ENCODE measurements around the gene TIAM2.
"Not testable (repeated sequence)": the region's sequence is repeated elsewhere in the genome, so short reads cannot be mapped to it uniquely, and the experiment has no call there.

Gene TIAM2

DNA sequence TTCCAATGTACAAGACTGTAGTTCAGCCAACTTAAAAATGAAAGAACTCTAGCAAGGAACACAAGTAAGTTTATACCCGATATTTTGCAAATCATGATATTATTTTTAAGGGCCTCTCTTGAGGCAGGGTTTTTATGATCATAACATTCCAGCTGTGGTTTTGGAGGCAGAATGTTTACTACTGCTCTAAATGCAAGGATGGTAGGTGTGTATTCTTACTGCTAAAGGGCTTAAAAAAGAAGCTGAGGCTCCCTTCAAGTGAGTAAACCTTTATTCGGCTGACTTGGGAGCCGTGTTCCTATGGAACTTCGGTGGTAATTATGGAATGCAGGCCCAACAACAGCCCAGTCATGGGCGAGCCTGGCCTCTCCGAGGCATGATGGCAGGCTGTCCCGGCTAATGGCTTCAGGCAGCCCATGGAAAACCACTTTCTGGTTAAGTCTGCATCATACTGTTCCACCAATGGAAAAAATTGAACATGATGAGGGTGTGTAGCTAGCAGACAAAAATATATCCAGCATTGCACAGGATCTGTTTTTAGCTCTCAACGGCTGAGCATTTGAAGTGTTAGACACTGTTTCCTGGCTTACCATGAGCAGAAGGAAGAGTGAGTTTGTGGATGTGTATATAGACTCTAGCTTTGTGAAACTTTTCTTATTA is 111.5 kb downstream of the TIAM2 start:
- DNase-seq = no peak

DNA sequence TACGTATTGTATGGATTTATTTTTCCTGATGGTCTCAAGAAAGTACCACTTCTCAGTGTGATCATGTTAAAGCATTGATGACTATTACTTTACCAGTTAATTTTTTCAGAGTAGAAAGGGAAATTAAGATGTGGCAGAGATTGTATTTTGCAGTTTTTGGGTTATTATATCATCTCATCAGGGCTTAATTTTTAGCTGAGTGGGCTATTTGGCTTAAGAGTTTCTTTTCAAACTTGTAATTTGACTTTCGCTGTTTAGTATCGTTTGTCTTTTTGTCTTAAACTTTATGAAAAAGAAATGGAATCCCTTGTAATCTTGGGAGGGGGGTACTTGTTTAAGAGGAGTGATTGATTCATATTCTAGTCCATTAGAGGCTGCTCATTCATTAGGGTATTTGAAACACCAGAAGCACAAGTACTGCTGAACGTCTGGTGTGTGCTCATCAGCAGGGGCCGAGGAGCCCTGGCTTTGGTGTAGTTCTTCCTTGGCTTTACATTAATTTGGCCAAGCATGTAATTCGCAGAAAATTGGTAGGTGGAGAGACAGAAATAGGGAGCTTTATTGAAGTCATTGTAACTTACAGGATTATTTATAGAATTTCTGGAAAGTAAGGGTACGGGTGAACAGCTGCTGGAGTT is 112.4 kb downstream of the TIAM2 start:
- DNase-seq = no peak

DNA sequence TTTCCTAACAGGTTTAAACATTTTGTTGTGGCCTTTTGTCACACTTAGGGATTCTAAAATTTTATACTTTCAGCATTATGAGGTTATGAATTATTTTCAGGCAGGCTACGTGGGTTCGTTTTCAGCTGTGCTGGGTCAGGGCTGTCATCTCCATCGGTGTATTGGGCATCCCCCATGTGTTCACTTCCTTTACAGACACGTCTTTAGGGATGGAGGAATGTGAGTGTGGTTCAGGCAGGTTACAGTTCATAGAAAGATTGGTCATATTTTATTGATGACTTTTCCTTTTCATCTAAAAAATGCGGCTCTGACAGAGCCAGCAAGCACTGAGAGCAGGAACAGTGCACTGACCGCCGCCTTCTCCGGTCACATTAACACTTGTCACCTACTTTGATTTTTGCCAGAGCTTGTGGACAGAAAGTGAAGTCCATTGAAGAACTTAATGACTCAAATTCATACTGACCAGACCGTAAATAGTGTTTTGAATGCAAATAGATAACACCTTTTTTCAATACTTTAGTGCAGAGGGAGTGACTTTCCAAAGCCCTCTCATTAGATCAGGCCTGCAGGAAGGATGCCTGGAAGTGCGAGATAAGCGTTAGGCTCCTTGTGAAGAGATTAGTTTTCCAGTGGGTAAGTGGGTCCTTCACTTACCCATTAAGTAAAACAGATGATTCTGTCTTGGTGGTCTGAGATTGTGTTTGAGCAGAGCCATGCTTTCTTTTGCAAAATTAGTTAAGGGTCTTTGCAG is 113.1 kb downstream of the TIAM2 start:
- DNase-seq = no peak

DNA sequence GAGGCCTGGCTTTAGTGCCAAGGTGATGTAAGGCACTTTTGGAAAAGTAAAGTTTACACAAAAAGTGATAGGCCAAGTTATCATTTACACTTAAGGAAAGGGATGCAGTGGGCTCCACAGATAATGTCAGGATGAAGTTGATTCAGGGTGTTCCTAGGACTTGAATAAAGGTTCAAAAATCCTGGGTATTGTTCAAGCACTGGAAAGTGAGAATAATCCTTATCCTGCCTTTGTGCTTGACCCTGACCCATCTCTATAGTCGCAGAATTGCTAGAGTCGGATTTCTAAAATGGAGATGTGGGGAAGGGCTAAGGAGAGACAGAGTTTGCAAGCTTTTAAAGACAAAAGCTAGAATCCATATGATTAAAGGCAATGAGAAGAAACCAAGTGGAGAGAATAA is 115.6 kb downstream of the TIAM2 start:
- DNase-seq = no peak

DNA sequence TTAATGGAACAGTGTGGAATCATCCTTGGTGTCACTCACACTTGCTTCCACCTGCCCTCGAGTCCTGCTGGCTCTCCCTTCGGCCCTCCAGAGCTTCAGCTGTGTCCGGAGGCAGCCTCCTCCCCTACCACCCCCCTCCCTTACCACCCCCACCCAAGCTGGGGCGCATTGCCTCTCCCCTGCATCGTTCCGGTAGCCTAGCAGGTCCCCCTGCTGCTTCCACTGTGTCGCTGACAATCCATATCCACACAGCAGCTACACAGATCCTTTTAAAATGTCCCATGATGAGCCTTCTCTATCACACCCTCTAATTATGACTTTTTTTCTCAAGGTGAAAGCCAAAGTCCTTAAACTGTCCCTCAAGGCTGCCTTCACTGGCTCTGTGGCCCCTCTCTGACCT is 117.6 kb downstream of the TIAM2 start:
- DNase-seq = no peak

DNA sequence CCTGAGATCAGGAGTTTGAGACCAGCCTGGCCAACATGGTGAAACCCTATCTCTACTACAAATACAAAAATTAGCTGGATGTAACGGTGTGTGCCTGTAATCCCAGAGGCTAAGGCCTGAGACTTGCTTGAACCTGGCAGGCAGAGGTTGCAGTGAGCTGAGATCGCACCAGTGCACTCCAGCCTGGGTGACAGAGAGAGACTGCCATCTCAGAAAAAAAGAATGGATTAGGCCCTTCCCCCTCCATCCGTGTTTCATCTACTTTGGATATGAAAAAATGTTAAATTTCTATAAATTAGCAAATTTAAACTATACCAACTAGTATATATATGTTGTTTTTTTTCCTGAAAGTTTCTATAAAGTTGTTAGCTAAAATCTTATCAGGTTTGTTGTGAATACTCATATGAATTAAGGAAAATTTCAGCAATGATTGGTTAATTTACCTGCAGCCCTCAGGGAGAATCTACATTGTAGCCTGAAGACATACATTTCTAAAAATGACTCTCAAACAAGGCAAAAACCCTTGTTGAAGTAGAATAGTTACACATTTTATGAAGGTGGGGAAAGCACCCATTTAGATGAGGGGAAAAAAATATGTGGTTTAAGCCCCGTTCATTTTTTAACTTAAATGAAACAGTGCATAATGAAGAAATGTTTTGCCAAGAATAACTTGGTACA is 120.9 kb downstream of the TIAM2 start:
- DNase-seq = no peak

DNA sequence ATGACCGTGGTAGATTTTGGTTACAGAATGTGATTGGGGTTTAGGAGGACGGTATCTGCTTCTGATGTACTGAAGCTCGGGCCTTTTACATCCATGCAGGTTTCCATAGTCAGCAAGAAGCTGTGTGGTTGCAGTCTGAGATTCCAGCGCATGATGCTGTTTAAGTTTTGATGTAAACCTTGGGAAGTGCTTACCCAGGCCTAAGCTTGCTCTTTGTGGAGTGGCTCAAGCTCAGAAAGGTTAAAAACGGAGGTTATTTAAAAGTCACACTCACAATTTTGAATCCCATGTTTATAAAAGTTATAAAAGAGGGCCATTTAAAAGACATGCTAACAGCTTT is 121.4 kb downstream of the TIAM2 start:
- DNase-seq = no peak

DNA sequence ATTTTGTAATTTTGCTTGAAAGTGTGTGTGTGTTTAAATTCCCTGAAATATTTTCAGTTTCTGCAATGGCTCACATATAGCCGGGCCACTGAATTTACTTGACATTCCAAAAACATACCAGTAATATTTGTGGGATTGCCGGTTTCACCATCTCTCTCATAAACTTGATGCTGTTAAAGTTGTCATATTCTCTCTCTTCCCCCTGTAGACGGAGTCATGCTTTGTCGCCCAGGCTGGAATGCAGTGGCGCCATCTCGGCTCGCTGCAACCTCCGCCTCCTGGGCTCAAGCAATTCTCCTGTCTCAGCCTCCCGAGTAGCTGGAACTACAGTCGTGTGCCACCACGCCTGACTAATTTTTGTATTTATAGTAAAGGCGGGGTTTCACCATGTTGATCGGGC is 122.1 kb downstream of the TIAM2 start:
- peak; percentile 46 for DNase-seq

DNA sequence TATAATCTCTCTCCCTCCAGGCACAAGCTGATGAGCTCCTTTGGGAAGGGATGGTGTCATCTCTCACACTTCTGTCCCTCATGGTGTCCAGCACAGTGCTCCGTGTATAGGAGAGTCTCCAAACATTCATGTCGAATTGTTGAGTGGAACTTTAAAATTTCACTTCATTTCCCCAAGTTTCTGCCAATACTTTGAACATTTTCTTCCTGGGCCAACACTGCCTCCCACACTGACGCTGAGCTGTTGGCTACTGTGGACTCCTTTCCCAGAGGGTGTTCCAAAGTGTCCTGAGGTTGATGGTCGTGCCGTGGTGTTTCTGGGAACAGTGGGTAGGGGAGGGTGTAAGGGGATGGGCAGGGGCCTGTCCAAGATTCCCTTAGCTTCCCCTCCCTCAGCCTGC is 122.7 kb downstream of the TIAM2 start:
- DNase-seq = no peak

DNA sequence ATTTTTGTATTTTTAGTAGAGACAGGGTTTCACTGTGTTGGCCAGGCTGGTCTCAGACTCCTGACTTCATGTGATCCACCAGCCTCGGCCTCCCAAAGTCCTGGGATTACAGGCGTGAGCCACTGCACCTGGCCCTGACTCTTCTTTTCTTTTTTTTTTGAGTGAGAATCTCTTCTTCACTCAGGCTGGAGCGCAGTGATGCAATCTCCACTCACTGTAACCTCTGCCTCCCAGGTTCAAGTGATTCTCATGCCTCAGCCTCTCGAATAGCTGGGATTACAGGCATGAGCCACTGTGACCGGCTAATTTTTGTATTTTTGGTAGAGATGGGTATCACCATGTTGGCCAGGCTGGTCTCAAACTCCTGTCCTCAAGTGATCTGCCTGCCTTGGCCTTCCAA is 124.1 kb downstream of the TIAM2 start:
- not testable (repeated sequence) for DNase-seq

DNA sequence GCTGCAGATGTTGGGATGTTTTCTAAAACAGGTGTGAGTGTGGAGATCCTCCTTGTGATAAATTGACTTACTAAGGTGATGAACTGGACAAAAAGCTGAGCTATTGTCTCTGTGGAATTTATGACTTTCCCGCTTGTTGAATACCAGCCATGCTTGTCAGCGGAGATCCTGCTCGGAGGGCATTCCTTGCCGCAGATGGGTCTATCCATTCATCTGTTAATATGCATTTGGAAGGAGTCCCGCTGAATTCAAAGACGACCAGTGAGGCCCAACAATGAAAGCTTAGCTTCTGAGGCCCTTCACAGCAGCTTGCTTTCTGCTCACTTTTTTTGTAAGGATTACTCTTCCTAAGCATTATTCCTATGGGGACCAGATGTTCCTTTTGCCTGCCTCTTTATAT is 124.9 kb downstream of the TIAM2 start:
- DNase-seq = no peak

DNA sequence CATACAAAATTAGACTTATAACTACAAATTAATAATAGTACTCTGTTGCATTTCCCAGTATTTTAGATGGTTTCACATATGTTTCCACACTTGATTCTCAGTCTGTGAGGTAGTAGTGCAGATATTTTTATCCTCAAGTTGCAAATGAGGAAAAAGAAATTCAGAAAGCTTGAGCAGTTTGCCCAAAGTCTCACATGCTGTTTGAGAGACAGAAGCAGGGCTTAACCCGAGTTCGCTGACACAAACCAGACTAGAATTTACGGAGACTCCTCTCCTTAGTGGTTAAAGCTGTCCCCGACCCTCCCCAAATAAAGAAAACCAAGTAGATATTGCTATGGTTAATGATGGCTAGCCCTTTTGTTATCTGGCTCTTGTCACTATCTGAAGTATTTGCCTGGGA is 126.2 kb downstream of the TIAM2 start:
- no peak for DNase-seq

DNA sequence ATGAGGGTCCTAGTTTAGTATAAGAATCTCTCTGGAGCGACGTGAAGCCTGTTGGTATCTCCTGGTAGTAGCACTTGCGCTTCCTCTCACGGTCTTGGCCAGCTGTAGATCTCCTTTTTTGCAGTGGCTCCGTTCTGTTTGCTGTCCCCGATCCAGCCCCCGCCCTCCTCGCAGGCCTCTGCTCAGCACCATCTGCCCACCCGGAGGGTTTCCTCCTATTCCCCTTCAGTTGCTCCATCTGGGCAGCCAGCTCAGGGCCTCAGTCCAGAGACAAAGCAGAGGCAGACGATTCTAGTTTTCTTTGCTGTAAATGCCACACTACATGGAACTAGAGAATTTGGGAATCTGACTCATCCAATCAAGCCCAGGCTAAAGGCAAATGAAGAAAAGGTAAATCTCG is 126.6 kb downstream of the TIAM2 start:
- no peak for DNase-seq

DNA sequence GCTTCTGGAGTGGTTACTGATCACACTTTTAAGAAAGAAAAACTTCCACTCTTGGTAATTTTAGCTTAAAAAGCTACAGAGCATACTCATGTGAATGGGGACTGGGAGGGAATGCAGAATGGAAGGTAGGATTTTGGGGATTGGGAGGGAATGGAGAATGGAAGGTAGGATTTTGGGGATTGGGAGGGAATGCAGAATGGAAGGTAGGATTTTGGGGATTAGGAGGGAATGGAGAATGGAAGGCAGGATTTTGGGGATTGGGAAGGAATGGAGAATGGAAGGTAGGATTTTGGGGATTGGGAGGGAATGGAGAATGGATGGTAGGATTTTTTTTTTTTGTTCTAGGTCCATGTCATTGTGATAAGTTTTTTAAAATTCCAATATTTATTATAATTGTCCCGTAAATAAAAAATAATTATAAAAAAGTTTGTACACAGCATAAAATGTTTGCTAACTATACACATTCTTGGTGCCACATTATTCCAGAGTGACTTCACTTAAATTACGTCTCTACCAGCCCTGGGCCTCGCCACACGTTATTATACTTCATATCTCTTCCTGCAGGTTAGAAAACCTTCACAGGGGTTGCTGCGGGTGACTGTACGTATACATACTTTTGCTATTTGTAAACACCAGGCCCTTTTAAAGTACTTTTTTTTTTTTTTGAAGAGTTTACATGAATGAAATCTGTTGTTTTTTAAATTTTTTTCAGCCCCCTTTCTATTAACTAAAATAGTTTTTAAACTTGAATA is 127.3 kb downstream of the TIAM2 start:
- DNase-seq = no peak

DNA sequence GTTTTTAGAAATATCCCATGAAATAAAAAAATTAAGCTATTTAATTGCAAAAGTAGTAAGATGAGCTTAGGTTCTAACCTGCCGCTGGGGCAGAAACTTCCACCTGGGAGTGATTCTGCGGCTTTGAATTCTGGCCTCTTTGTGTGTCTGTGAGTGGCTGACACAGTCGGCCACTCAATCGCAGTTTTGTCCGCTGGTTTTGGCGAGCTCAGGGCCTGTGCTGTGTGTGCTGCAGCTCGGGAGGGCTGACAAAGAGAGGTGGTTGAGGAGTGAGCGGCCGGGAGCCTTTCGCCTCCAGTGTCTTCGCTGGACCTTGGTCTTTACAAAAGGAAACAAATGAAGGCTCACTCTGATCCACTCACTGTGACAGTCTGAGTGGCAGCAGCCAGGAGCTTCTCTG is 128.4 kb downstream of the TIAM2 start:
- no peak for DNase-seq

DNA sequence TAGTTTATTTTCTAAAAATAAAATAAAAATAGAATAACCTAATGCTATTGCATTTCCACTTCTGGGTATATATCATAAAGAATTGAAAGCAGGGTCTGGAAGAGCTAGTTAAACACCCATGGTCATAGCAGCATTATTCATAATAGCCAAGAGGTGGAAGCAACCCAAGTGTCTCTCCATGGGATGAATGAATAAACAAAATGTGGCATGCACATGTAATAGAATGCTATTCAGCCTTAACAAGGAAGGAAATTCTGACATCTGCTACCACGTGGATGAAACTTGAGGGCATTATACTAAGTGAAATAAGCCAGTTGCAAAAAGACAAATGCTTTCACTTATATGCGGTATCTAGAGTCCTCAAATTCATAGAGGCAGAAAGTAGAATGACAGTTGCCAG is 130.8 kb downstream of the TIAM2 start:
- no peak for DNase-seq

DNA sequence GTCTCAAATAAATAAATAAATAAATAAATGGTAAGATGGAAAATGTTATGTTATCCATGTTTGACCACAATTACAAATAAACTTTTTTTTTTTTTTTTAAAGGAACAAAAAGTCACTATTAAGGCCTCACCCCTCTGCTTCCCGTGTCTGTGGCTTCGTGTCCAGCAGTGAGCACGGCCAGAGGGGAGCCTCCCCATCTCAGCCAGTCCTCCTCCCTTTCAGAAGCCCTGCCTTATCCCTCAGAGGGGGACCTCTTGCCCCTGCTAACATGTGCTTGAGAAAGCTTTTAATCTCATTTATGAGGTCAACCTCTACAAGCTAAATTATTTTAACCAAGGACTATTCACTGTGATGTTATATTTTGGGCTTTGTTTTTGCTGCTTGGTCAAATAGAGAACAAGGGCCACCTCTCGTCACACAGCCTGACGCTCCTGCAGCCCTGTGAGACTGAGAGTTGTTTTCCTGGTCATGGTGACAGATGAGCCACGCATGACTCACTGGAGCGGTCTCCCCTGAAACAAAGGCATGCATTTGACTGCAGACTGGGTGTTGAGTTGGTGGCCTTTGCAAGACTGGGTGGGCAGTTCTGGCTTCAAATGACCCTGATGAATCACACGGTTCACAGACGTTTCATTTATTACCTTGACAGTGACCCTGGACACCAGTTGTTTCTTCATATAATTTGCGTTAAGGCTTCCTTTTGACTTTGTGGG is 131.8 kb downstream of the TIAM2 start:
- peak; percentile 44 for DNase-seq

DNA sequence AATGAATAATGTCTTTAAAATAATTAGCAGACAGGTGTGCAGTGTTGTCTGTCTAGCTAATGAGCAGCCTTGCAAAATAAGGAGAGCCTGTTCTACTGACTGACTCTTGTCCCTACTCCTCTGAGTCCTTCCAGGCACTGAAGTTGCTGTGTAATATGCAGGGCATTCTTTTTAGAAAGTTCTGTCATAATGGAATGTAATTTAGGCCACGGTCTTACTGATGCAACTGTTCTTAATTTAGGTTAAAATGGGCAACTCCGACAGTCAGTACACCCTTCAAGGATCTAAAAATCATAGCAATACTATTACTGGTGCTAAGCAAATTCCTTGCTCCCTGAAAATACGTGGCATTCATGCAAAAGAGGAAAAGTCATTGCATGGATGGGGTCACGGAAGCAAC is 133.9 kb downstream of the TIAM2 start:
- DNase-seq = no peak

DNA sequence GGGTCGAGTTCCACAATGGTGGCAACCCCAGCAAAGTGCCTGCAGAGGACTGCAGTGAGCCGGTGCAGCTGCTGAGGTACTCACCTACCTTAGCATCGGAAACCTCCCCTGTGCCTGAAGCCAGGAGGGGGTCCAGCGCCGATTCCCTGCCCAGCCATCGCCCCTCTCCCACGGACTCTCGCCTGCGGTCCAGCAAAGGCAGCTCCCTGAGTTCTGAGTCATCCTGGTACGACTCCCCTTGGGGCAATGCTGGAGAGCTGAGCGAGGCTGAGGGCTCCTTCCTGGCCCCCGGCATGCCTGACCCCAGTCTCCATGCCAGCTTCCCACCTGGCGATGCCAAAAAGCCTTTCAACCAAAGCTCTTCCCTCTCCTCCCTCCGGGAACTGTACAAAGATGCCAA is 134.6 kb downstream of the TIAM2 start:
- DNase-seq = no peak

DNA sequence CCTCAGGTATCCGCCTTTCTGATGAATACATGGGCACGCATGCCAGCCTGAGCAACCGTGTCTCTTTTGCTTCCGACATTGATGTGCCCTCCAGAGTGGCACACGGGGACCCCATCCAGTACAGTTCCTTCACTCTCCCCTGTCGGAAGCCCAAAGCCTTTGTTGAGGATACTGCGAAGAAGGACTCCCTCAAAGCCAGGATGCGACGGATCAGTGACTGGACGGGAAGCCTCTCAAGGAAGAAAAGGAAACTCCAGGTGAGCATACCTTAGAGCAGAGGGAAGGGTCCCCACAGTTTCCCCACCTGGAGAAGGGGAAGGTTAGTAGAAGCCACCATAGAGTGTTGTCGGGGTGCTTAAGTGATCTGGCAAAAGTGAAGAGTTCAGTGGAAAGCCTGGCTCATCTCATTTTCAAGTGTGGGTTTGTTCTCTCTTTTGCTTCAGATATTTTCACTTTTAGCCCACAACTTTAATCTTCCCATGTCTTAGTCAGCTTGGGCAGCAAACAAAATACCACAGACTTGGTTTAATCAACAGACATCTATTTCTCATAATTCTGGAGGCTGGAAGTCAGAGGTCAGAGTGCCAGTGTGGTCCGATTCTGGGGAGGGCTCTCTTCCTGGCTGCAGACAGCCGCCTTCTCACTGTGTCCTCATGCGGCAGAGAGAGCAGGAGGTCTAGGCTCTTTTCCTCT is 135.2 kb downstream of the TIAM2 start:
- no peak for DNase-seq

DNA sequence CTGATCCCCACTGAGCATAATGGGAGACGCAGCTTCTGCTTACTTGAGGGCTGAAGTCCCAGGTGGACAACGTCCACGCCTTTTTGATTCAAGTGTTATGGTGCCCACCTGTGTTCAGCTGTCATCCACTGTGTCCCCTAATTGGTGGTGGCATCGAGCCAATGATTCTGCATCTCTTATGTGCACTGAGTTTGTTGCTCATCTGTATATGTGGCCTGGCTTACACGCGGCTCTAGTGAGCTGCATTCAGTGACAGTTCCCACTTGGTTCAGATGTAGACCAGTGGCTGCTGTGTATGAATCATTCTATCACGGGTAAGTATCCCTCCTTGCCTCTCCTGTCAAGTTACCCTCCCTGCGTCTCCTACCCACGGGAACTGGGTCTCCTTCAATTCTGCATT is 137.5 kb downstream of the TIAM2 start:
- DNase-seq = no peak

DNA sequence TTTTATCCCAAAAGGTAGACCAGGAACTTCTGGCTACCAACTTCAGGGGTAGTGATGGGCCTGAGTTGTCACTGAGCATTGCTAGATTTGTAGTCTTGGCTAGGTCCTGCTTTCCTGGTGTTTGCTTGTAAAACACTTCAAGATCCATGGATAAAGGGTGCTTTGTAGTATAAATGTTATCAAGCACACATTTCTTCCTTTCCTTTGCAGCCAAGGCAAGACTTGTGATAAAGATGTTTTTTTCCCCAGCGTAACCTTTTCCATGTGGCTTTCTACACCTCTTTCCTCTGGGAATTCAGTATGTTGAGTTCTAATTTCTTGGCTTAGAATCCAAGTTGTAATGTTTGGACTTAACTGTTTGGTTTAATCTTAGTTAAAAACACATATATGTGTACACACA is 145.9 kb downstream of the TIAM2 start:
- no peak for DNase-seq

All from amniotic stem cell (primary cell).